Nephron (organoid): Measurements from ENCODE around the gene PCIF1.

Source experiments
- H3K27ac Mint-ChIP-seq, 3 experiments: 2 replicates each; pipeline ENCODE4 v1.8.0; 2020; ENCODE audit warnings: mixed read lengths in 3 of 3, mild to moderate bottlenecking in 2 of 3, moderate library complexity in 1 of 3
- H3K27me3 Mint-ChIP-seq: 2 replicates; pipeline ENCODE4 v1.8.0; 2021; ENCODE audit warnings: low read depth, mild to moderate bottlenecking, moderate library complexity, mixed read lengths
- H3K36me3 Mint-ChIP-seq: 2 replicates; pipeline ENCODE4 v1.8.0; 2020; ENCODE audit warnings: low read depth, mixed read lengths
- H3K4me1 Mint-ChIP-seq: 2 replicates; pipeline ENCODE4 v1.8.0; 2020; ENCODE audit warnings: mixed read lengths
- H3K4me3 Mint-ChIP-seq, 3 experiments: 2 replicates each; pipeline ENCODE4 v1.8.0; 2020; ENCODE audit warnings: mild to moderate bottlenecking in 3 of 3, mixed read lengths in 3 of 3, moderate library complexity in 2 of 3
- H3K9me3 Mint-ChIP-seq: 2 replicates; pipeline ENCODE4 v1.8.0; 2020; ENCODE audit warnings: mixed read lengths
- TF ChIP-seq, protein P1 (sequence below), 3 experiments: fragments of 200-600 bp; sonication (generic); IDR thresholded peaks; one replicate each; pipeline ENCODE4 v1.5.0; 2021; ENCODE audit warnings: antibody characterized with exemption in 3 of 3; ENCODE audit not compliant: unreplicated experiment in 3 of 3

The PCIF1 gene

DNA sequence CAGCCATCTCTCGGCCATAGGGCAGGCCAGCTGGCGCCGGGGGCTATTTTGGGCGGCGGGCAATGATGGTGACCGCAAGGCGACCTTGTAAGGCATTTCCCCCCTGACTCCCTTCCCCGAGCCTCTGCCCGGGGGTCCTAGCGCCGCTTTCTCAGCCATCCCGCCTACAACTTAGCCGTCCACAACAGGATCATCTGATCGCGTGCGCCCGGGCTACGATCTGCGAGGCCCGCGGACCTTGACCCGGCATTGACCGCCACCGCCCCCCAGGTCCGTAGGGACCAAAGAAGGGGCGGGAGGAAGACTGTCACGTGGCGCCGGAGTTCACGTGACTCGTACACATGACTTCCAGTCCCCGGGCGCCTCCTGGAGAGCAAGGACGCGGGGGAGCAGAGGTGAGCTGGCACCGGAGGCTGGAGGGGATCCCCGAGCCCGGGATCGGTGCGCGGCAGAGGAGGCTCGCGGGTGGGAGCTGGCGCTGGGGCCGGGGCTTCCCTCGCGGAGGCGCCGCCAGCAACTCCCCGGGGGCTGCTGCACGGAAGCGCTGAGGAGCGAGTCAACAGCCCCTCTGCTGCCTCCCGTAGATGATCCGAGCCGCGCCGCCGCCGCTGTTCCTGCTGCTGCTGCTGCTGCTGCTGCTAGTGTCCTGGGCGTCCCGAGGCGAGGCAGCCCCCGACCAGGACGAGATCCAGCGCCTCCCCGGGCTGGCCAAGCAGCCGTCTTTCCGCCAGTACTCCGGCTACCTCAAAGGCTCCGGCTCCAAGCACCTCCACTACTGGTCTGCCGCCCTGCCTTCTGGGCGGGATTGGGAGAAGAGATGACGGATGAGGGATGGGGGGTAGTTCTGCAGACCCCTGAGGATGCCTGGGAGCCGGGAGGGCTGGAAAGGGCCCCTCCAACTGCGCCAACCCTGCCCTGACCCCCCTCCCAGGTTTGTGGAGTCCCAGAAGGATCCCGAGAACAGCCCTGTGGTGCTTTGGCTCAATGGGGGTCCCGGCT is 43.2 kb upstream of the PCIF1 start, which contains the start of the genes CTSA and NEURL2:
Gene CTSA (plus strand): TSS at position 351 of the 999 bp plus-strand sequence. CDS start 234 bp downstream, at position 585.
Gene NEURL2 (minus strand): TSS at position 224 of the 999 bp plus-strand sequence. CDS start 217 bp downstream, at position 7.
- TF ChIP-seq, protein P1, sequence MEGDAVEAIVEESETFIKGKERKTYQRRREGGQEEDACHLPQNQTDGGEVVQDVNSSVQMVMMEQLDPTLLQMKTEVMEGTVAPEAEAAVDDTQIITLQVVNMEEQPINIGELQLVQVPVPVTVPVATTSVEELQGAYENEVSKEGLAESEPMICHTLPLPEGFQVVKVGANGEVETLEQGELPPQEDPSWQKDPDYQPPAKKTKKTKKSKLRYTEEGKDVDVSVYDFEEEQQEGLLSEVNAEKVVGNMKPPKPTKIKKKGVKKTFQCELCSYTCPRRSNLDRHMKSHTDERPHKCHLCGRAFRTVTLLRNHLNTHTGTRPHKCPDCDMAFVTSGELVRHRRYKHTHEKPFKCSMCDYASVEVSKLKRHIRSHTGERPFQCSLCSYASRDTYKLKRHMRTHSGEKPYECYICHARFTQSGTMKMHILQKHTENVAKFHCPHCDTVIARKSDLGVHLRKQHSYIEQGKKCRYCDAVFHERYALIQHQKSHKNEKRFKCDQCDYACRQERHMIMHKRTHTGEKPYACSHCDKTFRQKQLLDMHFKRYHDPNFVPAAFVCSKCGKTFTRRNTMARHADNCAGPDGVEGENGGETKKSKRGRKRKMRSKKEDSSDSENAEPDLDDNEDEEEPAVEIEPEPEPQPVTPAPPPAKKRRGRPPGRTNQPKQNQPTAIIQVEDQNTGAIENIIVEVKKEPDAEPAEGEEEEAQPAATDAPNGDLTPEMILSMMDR (IDR thresholded peaks at IDR 0.05; ENCODE audit: unreplicated experiment in 3 of 3) = no peak

DNA sequence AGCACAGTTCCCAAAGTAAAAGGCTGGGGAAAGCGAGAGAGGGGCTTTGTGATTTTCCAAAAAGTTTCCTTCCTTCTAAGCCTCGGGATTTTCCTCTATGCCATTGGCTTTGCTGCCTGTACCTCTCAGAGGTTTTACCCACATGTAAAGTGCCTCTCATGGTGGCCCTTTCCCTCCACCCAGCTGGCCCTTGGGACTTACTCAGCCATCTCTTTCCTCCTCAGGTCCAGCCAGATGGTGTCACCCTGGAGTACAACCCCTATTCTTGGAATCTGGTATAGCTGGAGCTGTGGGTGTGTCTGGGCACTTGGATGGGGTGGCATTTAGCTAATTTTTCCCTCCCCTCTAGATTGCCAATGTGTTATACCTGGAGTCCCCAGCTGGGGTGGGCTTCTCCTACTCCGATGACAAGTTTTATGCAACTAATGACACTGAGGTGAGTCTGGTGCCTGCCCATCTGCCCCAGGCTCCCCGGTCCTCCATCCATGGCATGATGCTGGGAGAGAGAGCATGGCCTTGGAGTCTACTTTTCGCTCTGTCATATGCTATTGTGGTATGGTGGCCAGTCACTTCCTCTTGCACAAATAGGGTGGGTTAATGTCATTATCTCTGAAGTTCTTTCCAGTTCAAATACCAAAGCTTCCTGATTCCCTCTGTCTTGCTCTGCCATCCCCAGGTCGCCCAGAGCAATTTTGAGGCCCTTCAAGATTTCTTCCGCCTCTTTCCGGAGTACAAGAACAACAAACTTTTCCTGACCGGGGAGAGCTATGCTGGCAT is 42.2 kb upstream of the PCIF1 start:
- peak overlapping the region; percentile 94 to 98 (median 97) for H3K4me3 Mint-ChIP-seq
- no peaks in the 10 kb centered on the region for H3K27me3 Mint-ChIP-seq
- H3K36me3 Mint-ChIP-seq = peaks cover 16% of the 10 kb centered on the region
- H3K4me1 Mint-ChIP-seq = peaks cover 14% of the 10 kb centered on the region
- H3K27ac Mint-ChIP-seq = peak overlapping the region; percentile 42 to 83 (median 72)
- TF ChIP-seq, protein P1 (IDR thresholded peaks at IDR 0.05; ENCODE audit: unreplicated experiment in 3 of 3) = no peak
- H3K9me3 Mint-ChIP-seq = no peaks in the 10 kb centered on the region

More for the DNA sequence above, 43.2 kb upstream of the PCIF1 start, which contains the start of the genes CTSA and NEURL2:
- no peaks in the 10 kb centered on the region for H3K27me3 Mint-ChIP-seq
- peak within 1 kb of the TSS; percentile 87 to 96 (median 95) for H3K27ac Mint-ChIP-seq
- H3K4me3 Mint-ChIP-seq = peak within 1 kb of the TSS; percentile 94 to 98 (median 97)
- peaks cover 10% of the 10 kb centered on the region for H3K36me3 Mint-ChIP-seq
- H3K4me1 Mint-ChIP-seq = peaks cover 14% of the 10 kb centered on the region
- H3K9me3 Mint-ChIP-seq = no peaks in the 10 kb centered on the region

DNA sequence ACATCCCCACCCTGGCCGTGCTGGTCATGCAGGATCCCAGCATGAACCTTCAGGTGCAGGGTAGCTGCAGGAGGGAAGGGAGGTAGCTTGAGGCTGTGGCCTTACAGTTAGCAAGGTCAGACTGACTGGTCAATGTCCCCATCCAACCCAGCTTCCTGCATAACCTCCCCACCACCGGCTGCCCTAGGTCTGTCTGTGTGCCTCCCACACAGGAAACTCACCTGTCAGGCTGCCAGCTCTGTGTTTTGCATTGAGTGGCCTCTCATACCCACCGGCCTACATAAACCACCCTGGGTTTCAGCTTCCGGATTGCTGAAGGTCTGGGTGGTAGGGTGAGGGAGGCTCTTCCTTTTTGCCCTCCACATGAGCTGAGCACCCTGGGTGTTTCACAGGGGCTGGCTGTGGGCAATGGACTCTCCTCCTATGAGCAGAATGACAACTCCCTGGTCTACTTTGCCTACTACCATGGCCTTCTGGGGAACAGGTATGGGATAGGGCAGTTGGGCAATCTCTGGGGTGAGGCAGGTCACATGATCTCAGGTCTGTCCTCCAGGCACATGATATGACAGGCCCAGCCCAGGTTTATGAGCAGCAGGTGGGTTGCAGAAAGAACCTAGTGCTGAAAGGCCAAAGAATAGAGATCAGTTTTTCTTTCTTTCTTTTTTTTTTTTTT is 41.5 kb upstream of the PCIF1 start:
- Mint-ChIP-seq H3K4me1 (peaks cover 14% of the 10 kb centered on the region), H3K27ac (no peak overlapping the region), H3K27me3 (no peaks in the 10 kb centered on the region), H3K9me3 (no peaks in the 10 kb centered on the region), H3K36me3 (peaks cover 18% of the 10 kb centered on the region), H3K4me3 (peak overlapping the region; percentile 94 to 98 (median 97))
- TF ChIP-seq, protein P1 (IDR thresholded peaks at IDR 0.05; ENCODE audit: unreplicated experiment in 3 of 3) = no peak

DNA sequence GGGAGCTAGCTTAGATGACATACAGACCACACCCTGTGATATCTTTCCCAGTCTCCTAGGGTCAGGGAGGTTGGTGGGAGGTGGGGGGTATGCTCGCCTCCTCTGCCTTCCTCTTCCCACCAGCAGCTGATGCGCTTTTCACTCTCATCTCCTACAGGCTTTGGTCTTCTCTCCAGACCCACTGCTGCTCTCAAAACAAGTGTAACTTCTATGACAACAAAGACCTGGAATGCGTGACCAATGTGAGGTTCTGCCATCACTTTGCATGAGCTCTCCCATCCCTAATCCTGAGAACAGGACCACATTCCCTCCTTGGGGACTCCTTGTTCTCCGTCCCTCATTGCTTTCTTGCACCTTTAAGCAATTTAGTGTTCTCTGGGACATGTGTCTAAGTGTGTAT is 40.7 kb upstream of the PCIF1 start:
- H3K4me3 Mint-ChIP-seq = peak overlapping the region; percentile 55 to 97 (median 83)
- no peaks in the 10 kb centered on the region for H3K9me3 Mint-ChIP-seq
- peaks cover 14% of the 10 kb centered on the region for H3K4me1 Mint-ChIP-seq
- H3K27ac Mint-ChIP-seq = peak overlapping the region in 1 of 3 experiments; percentile 55
- TF ChIP-seq, protein P1 (IDR thresholded peaks at IDR 0.05; ENCODE audit: unreplicated experiment in 3 of 3) = no peak
- no peaks in the 10 kb centered on the region for H3K27me3 Mint-ChIP-seq
- peaks cover 23% of the 10 kb centered on the region for H3K36me3 Mint-ChIP-seq

DNA sequence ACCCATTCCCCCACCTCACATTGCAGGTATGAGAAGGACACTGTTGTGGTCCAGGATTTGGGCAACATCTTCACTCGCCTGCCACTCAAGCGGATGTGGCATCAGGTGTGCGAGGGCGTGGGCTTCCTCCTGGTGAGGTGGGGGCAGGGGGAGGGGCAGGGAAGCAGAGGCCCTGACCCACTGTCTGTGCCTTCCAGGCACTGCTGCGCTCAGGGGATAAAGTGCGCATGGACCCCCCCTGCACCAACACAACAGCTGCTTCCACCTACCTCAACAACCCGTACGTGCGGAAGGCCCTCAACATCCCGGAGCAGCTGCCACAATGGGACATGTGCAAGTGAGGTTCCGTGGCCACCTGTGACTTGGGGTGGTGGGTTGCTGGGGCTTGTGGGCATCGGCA is 39.7 kb upstream of the PCIF1 start:
- Mint-ChIP-seq H3K9me3 (no peaks in the 10 kb centered on the region), H3K27ac (no peak overlapping the region), H3K4me1 (peaks cover 13% of the 10 kb centered on the region), H3K36me3 (peaks cover 28% of the 10 kb centered on the region), H3K4me3 (no peak overlapping the region), H3K27me3 (no peaks in the 10 kb centered on the region)
- TF ChIP-seq, protein P1 (IDR thresholded peaks at IDR 0.05; ENCODE audit: unreplicated experiment in 3 of 3) = no peak
